Mucosa of rectum (tissue), 2 donors: ENCODE results near the gene PTPRG.
"Not testable (repeated sequence)": the region's sequence is repeated elsewhere in the genome, so short reads cannot be mapped to it uniquely, and the experiment has no call there.

Experiments
- H3K27ac ChIP-seq, 2 donors: one replicate each; pipeline ENCODE4 v1.7.0; 2013; ENCODE audit warnings: inconsistent platforms in 2 of 2, low read depth in 2 of 2, low read length in 2 of 2
- H3K27me3 ChIP-seq, 2 donors: one replicate each; pipeline ENCODE4 v1.7.0; 2013; ENCODE audit warnings: low read length in 2 of 2; ENCODE audit not compliant: control insufficient read depth in 2 of 2, insufficient read depth in 2 of 2
- H3K36me3 ChIP-seq, 2 donors: one replicate each; pipeline ENCODE4 v1.7.0; 2013; ENCODE audit warnings: low read length in 2 of 2; ENCODE audit not compliant: control insufficient read depth in 2 of 2, insufficient read depth in 2 of 2
- H3K4me1 ChIP-seq, 2 donors: one replicate each; pipeline ENCODE4 v1.7.0; 2013; ENCODE audit warnings: low read length in 2 of 2, mild to moderate bottlenecking in 1 of 2; ENCODE audit not compliant: control insufficient read depth in 2 of 2, insufficient read depth in 2 of 2
- H3K4me3 ChIP-seq, 2 donors: one replicate each; pipeline ENCODE4 v1.7.0; 2013; ENCODE audit warnings: low read length in 2 of 2
- H3K9ac ChIP-seq, 2 donors: one replicate each; pipeline ENCODE4 v1.7.0; 2013; ENCODE audit warnings: low read length in 2 of 2, low read depth in 1 of 2, mild to moderate bottlenecking in 1 of 2
- H3K9me3 ChIP-seq, 2 donors: one replicate each; pipeline ENCODE4 v1.7.0; 2013; ENCODE audit warnings: low read length in 2 of 2; ENCODE audit not compliant: control insufficient read depth in 2 of 2
- donor health status: healthy.
- donor health status: Normal muscosa, but diverticular disease.

PTPRG gene

DNA sequence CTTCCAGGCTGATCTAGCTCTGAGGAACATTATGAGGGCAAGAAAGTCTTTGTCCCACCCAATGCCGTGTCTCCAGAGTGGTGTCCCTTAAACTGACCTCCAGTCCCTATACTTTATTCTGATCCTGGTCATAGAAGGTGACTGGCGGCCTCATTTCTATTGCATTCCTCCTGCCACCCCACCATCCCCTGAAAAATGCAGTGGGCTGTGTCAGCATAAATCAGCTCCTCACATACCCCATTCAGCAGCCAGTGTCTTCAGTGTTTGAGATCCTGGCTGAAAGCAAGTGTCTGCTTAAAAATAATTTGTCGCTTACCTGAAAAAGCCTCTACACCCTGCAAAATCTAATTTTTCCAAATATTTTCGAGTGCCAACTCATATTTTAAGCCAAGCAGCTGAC lies 465.9 kb downstream of the PTPRG start:
- Histone ChIP-seq H3K9me3 (no peaks in the 10 kb centered on the region), H3K27me3 (no peaks in the 10 kb centered on the region), H3K9ac (no peak overlapping the region), H3K4me3 (no peak overlapping the region), H3K4me1 (no peaks in the 10 kb centered on the region), H3K27ac (no peak overlapping the region), H3K36me3 (no peaks in the 10 kb centered on the region)

GRCh38 chr3:62027796-62028195 lies 466.4 kb downstream of the PTPRG start:
- Histone ChIP-seq H3K4me3 (no peak overlapping the region), H3K27me3 (no peaks in the 10 kb centered on the region), H3K4me1 (no peaks in the 10 kb centered on the region), H3K9me3 (no peaks in the 10 kb centered on the region), H3K36me3 (no peaks in the 10 kb centered on the region), H3K9ac (no peak overlapping the region), H3K27ac (no peak overlapping the region)

DNA sequence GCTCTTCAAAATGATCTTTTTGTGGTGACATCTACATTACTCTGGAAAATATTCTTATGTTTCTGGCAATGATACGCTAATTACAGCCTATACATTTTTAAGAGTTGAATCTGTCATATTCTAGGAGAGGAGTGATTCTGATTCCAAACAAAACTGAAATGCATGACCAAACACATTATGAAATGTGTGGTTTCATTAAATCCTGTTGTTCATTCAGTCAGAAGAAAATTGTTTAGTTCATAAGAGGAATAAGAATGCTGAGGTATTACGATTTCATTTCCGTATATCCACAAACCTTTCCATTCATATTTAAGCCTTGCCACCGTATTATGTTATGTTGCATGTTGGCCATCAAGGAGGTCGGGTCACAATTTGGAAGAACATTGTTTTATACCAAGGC lies 466.9 kb downstream of the PTPRG start:
- H3K36me3 ChIP-seq = no peaks in the 10 kb centered on the region
- no peak overlapping the region for H3K4me3 ChIP-seq
- no peak overlapping the region for H3K9ac ChIP-seq
- H3K27me3 ChIP-seq = no peaks in the 10 kb centered on the region
- no peaks in the 10 kb centered on the region for H3K9me3 ChIP-seq
- H3K27ac ChIP-seq = no peak overlapping the region
- no peaks in the 10 kb centered on the region for H3K4me1 ChIP-seq

DNA sequence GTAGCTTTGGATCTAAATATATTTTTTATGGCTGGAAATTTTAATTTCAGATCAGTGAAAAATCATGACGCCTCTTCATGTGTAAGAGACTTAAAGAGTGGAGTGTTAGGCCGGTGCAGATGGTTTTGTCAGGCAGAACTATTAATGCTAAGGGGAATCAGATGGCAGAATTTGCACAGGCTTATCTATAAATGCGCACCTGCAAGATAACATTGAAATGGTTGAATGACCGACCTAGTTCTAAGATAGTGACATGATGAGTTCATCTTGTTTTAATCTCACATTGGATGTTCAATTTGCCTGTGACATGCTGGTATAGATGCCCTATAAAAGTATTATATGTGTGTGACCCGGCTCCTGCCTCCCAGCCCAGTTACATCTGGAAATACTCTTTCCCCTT lies 471.4 kb downstream of the PTPRG start:
- Histone ChIP-seq H3K4me3 (no peak overlapping the region), H3K9me3 (no peaks in the 10 kb centered on the region), H3K27me3 (no peaks in the 10 kb centered on the region), H3K9ac (no peak overlapping the region), H3K27ac (no peak overlapping the region), H3K4me1 (no peaks in the 10 kb centered on the region), H3K36me3 (no peaks in the 10 kb centered on the region)

- no peak overlapping the region for H3K9ac ChIP-seq
- H3K27ac ChIP-seq = no peak overlapping the region
- H3K9me3 ChIP-seq = no peaks in the 10 kb centered on the region
- no peaks in the 10 kb centered on the region for H3K36me3 ChIP-seq
- no peaks in the 10 kb centered on the region for H3K4me1 ChIP-seq
- no peaks in the 10 kb centered on the region for H3K27me3 ChIP-seq
- no peak overlapping the region for H3K4me3 ChIP-seq
These were observed 474.2 kb downstream of the PTPRG start for GRCh38 chr3:62035402-62036057.

GRCh38 chr3:62036726-62037125 lies 475.4 kb downstream of the PTPRG start:
- Histone ChIP-seq H3K27me3 (no peaks in the 10 kb centered on the region), H3K9ac (no peak overlapping the region), H3K4me3 (no peak overlapping the region), H3K27ac (no peak overlapping the region), H3K36me3 (no peaks in the 10 kb centered on the region), H3K4me1 (no peaks in the 10 kb centered on the region), H3K9me3 (no peaks in the 10 kb centered on the region)

DNA sequence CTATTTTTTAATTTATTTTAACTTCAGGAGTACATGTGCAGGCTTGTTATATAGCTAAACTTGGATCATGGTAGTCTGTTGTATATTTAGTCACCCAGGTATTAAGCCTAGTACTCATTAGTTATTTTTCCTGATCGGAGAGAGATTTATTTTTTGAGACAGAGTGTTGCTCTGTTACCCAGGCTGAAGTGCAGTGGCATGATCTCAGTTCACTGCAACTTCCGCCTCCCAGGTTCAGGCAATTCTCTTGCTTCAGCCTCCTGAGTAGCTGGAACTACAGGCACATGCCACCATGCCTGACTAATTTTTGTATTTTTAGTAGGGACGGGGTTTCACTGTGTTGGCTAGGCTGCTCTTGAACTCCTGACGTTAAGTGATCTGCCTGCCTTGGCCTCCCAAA lies 477.4 kb downstream of the PTPRG start:
- not testable (repeated sequence) for H3K27ac ChIP-seq, H3K9me3 ChIP-seq, H3K4me3 ChIP-seq, H3K9ac ChIP-seq, H3K4me1 ChIP-seq, H3K36me3 ChIP-seq, H3K27me3 ChIP-seq

DNA sequence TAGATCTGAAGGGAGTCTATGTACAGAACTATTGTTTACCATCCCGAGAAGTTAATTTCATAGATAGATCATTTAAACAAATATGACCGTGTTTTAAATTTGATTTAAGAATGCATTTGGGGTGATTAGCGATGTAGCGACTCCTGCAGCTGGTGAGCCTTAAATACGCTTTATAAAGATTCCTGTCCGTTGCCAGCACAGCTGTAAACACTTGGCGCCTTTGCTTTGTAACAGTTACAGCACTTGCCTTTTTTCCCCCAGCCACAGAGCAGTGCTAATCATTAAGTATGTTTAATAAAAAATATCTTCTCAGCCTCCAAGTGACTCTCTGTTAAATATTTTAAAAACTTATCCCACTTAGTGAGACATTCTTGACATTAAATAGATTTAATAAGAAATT lies 478.2 kb downstream of the PTPRG start:
- Histone ChIP-seq H3K4me1 (no peaks in the 10 kb centered on the region), H3K9me3 (no peaks in the 10 kb centered on the region), H3K36me3 (no peaks in the 10 kb centered on the region), H3K27ac (no peak overlapping the region), H3K4me3 (no peak overlapping the region), H3K9ac (no peak overlapping the region), H3K27me3 (no peaks in the 10 kb centered on the region)

GRCh38 chr3:62041681-62042080 lies 480.3 kb downstream of the PTPRG start:
- Histone ChIP-seq H3K36me3 (no peaks in the 10 kb centered on the region), H3K9me3 (no peaks in the 10 kb centered on the region), H3K27ac (no peak overlapping the region), H3K4me3 (no peak overlapping the region), H3K27me3 (no peaks in the 10 kb centered on the region), H3K4me1 (no peaks in the 10 kb centered on the region), H3K9ac (no peak overlapping the region)

DNA sequence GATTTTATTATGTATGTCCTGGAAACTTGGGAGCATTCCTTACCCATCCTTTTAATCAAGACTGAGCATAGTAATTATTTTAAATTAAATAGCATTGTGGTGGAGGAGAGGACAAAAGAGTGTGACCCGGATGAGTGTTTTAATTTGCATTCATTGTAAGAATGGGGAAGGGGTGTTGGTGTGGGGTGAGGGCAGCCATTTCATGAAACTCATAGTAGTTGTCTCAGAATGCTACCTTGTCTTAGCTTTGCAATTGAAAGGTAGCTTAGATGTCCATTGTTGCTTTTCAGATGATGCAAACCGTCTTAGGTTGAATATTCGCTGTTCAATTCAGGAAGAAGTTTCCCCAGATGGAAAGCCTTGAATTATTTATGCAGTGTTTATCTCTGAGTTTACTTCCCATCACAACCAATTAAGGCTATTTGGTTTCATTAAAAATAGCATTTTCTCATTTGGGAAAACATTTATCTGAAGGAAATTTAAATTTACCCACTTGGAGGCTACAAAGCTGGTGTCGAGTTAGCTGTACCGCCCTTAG lies 483.6 kb downstream of the PTPRG start:
- H3K27ac ChIP-seq = no peak overlapping the region
- H3K9me3 ChIP-seq = no peaks in the 10 kb centered on the region
- H3K27me3 ChIP-seq = no peaks in the 10 kb centered on the region
- H3K9ac ChIP-seq = no peak overlapping the region
- H3K36me3 ChIP-seq = no peaks in the 10 kb centered on the region
- no peak overlapping the region for H3K4me3 ChIP-seq
- H3K4me1 ChIP-seq = no peaks in the 10 kb centered on the region

DNA sequence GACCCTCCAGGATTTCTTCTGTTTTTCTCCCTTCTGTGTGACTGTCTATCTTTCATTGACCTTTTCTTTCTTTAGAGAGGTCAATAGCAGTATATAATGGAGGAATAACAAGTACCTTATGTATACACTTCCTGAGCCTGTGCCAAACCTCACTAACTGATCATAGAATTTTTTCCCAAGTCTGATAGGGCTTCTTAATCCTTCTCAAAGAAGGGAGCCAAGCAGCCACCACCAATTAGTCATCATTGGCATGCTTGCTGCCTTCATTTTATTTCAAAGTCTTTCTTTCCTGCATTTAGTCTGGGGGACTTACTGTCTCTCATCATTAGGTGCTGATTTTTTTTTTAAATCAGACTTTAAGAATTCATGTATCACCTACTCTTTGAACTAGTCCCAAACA lies 485.0 kb downstream of the PTPRG start:
- Histone ChIP-seq H3K4me1 (no peaks in the 10 kb centered on the region), H3K9me3 (no peaks in the 10 kb centered on the region), H3K27me3 (no peaks in the 10 kb centered on the region), H3K9ac (no peak overlapping the region), H3K27ac (no peak overlapping the region), H3K4me3 (no peak overlapping the region), H3K36me3 (no peaks in the 10 kb centered on the region)
